ENCODE results near the gene SOX1. TPM values are rescaled to one million over a fixed set of nuclear protein-coding genes. Genes with fewer than 3 reads are reported as not detected.

The SOX1 gene
- total RNA-seq, 1 donor from 2014 or later: 3.3 TPM

GRCh38 chr13:112052213-112052612 is 14.7 kb upstream of the SOX1 start:
- Histone ChIP-seq H3K27me3 (peaks cover 100% of the 10 kb centered on the region), H3K4me2 (no peak overlapping the region), H2AFZ (replicated peaks) (no peak overlapping the region), H3K9me3 (ENCODE audit: low read depth) (no peaks in the 10 kb centered on the region), H3K9ac (no peak overlapping the region), H3K79me2 (ENCODE audit: low read depth) (no peaks in the 10 kb centered on the region), H4K20me1 (ENCODE audit: low read depth) (peaks cover 41% of the 10 kb centered on the region), H3K36me3 (no peaks in the 10 kb centered on the region), H3K4me1 (peaks cover 39% of the 10 kb centered on the region), H3K27ac (no peak overlapping the region), H3F3A (ENCODE audit: low read depth) (peaks cover 27% of the 10 kb centered on the region), H3K4me3 (no peak overlapping the region)
- Mint-ChIP-seq H3K36me3 (no peaks in the 10 kb centered on the region), H3K4me3 (no peak overlapping the region), H3K9me3 (peaks cover 7% of the 10 kb centered on the region), H3K27ac (no peak overlapping the region), H3K4me1 (peaks cover 21% of the 10 kb centered on the region), H3K27me3 (ENCODE audit: insufficient read depth, low read depth) (peaks cover 50% of the 10 kb centered on the region)
- no peak for DNase-seq (ENCODE audit: low spot score)
- TF ChIP-seq EZH2 (IDR thresholded peaks at IDR 0.05) (no peak), CTCF (IDR thresholded peaks at IDR 0.05) (no peak), EZH2phosphoT487 (IDR thresholded peaks at IDR 0.05) (no peak)

- Mint-ChIP-seq H3K36me3 (no peaks in the 10 kb centered on the region), H3K4me3 (peak overlapping the region; percentile 70), H3K27me3 (ENCODE audit: insufficient read depth, low read depth) (peaks cover 59% of the 10 kb centered on the region), H3K27ac (no peak overlapping the region), H3K4me1 (peaks cover 27% of the 10 kb centered on the region), H3K9me3 (no peaks in the 10 kb centered on the region)
- H3K27me3 ChIP-seq: peaks cover 100% of the 10 kb centered on the region
- no peaks in the 10 kb centered on the region for H3K79me2 ChIP-seq (ENCODE audit: low read depth)
- H3K36me3 ChIP-seq: no peaks in the 10 kb centered on the region
- no peak for TF ChIP-seq CTCF (IDR thresholded peaks at IDR 0.05)
- peak; percentile 13 for TF ChIP-seq EZH2phosphoT487 (IDR thresholded peaks at IDR 0.05)
- peak overlapping the region; percentile 94 for H3K4me2 ChIP-seq
- no peak overlapping the region for H3K9ac ChIP-seq
- no peak overlapping the region for H2AFZ ChIP-seq (replicated peaks)
- H3K27ac ChIP-seq: no peak overlapping the region
- peak; percentile 81 for DNase-seq (ENCODE audit: low spot score)
- peaks cover 52% of the 10 kb centered on the region for H4K20me1 ChIP-seq (ENCODE audit: low read depth)
- no peaks in the 10 kb centered on the region for H3K9me3 ChIP-seq (ENCODE audit: low read depth)
- H3K4me1 ChIP-seq: peaks cover 49% of the 10 kb centered on the region
- peaks cover 27% of the 10 kb centered on the region for H3F3A ChIP-seq (ENCODE audit: low read depth)
- peak overlapping the region; percentile 50 for H3K4me3 ChIP-seq
Measured at GRCh38 chr13:112053167-112053743, 13.7 kb upstream of the SOX1 start.

GRCh38 chr13:112053744-112054615 is 13.0 kb upstream of the SOX1 start:
- peaks cover 50% of the 10 kb centered on the region for H3K4me1 ChIP-seq

More at GRCh38 chr13:112053744-112054615, 13.0 kb upstream of the SOX1 start:
- H3F3A ChIP-seq (ENCODE audit: low read depth): peaks cover 27% of the 10 kb centered on the region
- no peaks in the 10 kb centered on the region for H3K36me3 ChIP-seq
- Mint-ChIP-seq H3K36me3 (no peaks in the 10 kb centered on the region), H3K4me3 (peak overlapping the region; percentile 70), H3K27me3 (ENCODE audit: insufficient read depth, low read depth) (peaks cover 66% of the 10 kb centered on the region), H3K27ac (no peak overlapping the region), H3K9me3 (no peaks in the 10 kb centered on the region), H3K4me1 (peaks cover 34% of the 10 kb centered on the region)
- no peak overlapping the region for H2AFZ ChIP-seq (replicated peaks)
- H3K27ac ChIP-seq: no peak overlapping the region
- H3K9me3 ChIP-seq (ENCODE audit: low read depth): no peaks in the 10 kb centered on the region
- H4K20me1 ChIP-seq (ENCODE audit: low read depth): peaks cover 59% of the 10 kb centered on the region
- H3K4me3 ChIP-seq: peak overlapping the region; percentile 50
- H3K79me2 ChIP-seq (ENCODE audit: low read depth): no peaks in the 10 kb centered on the region
- peaks cover 100% of the 10 kb centered on the region for H3K27me3 ChIP-seq
- peak; percentile 65 for DNase-seq (ENCODE audit: low spot score)
- H3K4me2 ChIP-seq: peak overlapping the region; percentile 94
- TF ChIP-seq CTCF (IDR thresholded peaks at IDR 0.05): no peak
- peak; percentile 66 for TF ChIP-seq EZH2phosphoT487 (IDR thresholded peaks at IDR 0.05)
- TF ChIP-seq EZH2 (IDR thresholded peaks at IDR 0.05): peak; percentile 80
- H3K9ac ChIP-seq: no peak overlapping the region
